HG03342 (cell line): ENCODE measurements around the gene SLC26A2.
A peak's percentile ranks its signal among the peaks of the same experiment; 100 is the strongest.
"Not testable (repeated sequence)": the region's sequence is repeated elsewhere in the genome, so short reads cannot be mapped to it uniquely, and the experiment has no call there.

Source experiments
- ATAC-seq: cut with Tn5 transposase; IDR thresholded peaks from one replicate; pipeline ENCODE4 v1.9.1; 2021; ENCODE audit warnings: mild to moderate bottlenecking, moderate library complexity; ENCODE audit not compliant: unreplicated experiment

The SLC26A2 gene

GRCh38 chr5:149936700-149937091 is 23.9 kb upstream of the SLC26A2 start:
- ATAC-seq: no peak

DNA sequence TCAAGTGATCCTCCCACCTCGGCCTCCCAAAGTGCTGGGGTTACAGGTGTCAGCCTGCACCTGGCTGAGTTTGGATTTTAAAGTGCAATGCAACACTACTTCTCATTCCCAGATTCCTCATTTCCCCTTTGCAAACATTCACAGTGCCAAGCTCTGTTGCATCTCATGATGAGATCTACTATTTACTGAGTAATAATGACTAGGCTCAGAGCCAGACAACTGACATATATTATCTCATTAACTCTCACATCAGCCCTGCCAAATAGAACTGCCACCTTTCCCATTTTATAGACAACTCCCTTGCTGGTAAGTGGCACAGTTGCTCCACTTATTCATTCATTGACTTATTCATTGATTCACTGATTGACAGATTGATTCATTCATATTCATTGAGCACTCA is 22.9 kb upstream of the SLC26A2 start:
- no peak for ATAC-seq

GRCh38 chr5:149938279-149938678 is 22.3 kb upstream of the SLC26A2 start:
- ATAC-seq: no peak

- ATAC-seq: no peak
These were observed 21.7 kb upstream of the SLC26A2 start for GRCh38 chr5:149938791-149939358.

GRCh38 chr5:149939546-149939945 is 21.0 kb upstream of the SLC26A2 start:
- ATAC-seq: no peak

DNA sequence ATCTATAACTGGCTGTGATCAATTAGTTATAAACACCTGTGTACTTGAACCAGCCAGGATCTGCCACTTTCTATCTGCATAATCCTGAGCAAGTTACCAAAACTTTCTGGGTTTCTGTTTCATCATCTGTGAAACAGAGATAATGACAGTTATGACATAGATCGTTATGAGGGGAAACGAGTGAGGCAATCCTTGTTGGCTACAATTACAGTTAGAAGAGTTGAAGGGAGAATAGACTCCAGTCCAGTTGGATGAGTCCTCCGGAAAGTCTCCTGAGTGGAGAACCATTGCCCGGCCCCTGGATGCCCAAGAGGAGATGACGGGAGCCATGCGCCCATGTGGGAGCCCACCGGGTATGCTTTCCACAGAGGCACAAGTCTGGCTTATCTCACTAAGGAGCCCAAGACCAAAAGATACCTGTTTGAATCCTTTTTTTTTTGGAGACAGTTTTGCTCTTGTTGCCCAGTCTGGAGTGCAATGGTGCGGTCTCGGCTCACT is 20.4 kb upstream of the SLC26A2 start:
- ATAC-seq: peak; percentile 67

- no peak for ATAC-seq
These were observed 19.5 kb upstream of the SLC26A2 start for GRCh38 chr5:149940941-149941644.

DNA sequence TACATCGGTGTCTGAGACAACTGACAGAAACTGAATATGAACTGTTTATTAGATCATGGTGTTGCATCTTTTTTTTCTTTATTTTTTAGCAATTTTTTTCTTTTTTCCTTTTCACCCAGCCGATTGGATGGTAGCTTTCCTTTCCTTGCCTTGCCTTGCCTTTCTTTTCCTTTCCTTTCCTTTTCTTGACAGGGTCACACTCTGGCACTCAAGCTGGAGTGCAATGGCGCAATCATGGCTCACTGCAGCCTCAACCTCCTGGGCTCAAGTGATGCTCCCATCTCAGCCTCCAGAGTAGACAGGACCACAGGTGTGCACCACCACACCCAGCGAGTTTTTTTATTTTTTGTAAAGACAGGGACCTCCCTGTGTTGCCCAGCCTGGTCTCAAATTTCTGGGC is 18.8 kb upstream of the SLC26A2 start:
- ATAC-seq: no peak

DNA sequence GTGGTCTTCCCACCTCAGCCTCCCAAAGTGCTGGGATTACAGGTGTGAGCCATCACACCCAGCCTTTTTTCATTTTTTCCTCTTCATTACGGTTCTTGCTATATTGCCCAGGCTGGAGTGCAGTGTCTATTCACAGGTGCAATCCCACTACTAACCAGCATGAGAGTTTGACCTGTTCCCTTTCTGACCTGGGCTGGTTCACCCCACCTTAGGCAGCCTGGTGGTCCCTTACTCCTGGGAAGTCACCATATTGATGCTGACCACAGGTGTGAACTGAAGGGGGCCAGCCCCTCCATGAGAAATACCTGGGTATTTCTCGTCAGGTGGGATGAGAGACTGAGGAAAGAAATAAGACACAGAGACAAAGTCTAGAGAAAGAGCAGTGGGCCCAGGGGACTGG is 18.4 kb upstream of the SLC26A2 start:
- no peak for ATAC-seq

DNA sequence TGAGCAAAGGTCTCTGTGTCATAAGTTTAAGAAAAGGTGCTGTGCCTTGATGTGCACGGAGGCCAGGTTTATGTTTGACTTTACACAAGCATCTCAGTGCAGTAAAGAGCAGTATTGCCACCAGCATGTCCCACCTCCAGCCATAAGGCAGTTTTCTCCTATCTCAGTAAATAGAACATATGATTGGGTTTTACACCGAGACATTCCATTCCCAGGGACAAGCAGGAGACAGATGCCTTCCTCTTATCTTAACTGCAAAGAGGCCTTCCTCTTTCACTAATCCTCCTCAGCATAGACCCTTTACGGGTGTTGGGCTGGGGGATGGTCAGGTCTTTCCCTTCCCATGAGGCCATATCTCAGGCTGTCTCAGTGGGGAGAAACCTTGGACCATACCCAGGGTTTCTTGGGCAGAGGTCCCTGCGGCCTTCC is 17.8 kb upstream of the SLC26A2 start:
- ATAC-seq: not testable (repeated sequence)

- ATAC-seq: not testable (repeated sequence)
These were observed 17.2 kb upstream of the SLC26A2 start for GRCh38 chr5:149943177-149943949.

- ATAC-seq: no peak
These were observed 15.9 kb upstream of the SLC26A2 start, which contains the start of gene PDE6A for GRCh38 chr5:149944666-149945065. Gene PDE6A, minus strand, starts transcription at chr5:149944793. Its CDS starts 120 bp downstream, at chr5:149944673.

GRCh38 chr5:149946118-149946517 is 14.4 kb upstream of the SLC26A2 start:
- no peak for ATAC-seq

- ATAC-seq: no peak
These were observed 11.6 kb upstream of the SLC26A2 start for GRCh38 chr5:149948993-149949392.

- no peak for ATAC-seq
These were observed 9.3 kb upstream of the SLC26A2 start for GRCh38 chr5:149951138-149951749.

GRCh38 chr5:149953436-149954121 is 7.0 kb upstream of the SLC26A2 start:
- ATAC-seq: no peak

GRCh38 chr5:149954798-149955197 is 5.8 kb upstream of the SLC26A2 start:
- ATAC-seq: no peak

DNA sequence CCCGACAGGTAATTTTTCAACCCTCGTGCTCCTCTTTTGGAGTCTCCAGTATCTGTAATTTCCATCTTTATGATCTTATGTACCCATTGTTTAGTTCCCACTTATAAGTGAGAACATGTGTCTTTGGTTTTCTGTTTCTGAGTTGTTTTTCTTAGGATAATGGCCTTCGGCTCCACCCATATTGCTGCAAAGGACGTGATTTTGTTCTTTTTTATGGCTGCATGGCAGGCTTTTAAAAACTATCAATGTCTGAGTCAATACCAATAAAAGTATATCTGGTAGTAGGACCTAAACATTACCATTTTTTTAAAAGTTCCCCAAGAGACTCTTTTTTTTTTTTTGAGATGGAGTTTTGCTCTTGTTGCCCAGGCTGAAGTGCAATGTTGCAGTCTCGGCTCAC is 3.9 kb upstream of the SLC26A2 start:
- no peak for ATAC-seq

DNA sequence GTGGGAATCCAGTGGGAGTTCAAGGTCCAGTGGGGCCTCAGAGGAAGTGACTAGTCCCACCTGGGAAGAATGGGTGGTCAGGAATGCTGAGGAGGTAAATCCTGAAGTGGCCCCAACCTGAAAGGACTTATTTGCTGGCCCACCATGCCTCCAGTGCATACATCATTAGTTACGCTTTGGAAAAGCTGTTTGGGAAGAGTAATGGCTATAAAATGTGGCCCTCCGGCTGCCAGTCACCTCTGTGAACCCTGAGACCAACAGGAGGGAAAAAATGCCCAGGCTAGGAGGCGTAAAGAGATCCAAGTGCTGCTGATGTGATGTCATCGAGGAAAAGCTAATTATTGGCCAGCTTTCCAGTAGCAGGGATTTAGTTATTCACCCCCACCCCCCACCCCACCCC is 2.7 kb upstream of the SLC26A2 start:
- no peak for ATAC-seq

DNA sequence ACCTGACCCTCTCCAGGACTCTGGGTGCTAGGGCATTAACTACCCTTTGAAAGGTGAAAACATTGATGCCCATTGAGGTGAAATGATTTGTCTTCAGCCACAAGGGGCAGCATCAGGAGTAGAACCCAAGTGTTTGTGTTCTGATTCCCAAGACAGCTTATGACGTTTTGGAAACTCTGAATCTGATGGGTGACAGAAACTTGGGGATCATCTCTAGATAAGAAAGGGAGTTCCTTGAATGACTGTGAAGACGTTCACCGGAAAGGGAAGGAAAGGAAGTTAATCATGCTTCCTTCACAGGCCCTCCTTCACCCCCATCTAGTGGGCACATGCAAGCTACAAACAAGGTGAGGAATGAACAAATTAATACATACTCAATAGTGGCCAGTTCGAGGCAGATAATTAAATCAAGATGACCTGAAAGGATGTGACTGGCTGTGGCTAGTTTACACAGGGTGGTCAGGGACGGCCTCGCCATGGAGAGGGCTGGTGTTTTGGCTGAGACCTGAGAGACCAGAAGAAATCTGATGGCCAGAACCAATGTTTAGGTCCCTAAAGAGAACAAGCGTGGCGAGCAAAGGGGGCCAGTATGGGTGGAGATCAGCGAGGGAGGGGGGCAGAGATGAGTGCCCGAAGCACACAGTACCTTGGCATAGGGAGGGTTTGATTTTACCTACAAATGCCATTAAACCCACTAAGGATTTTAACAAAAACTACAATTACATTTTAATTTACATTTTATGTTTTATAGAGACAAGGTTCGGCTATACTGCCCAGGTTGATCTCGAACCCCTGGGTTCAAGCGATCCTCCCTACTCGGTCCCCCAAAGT is 937 bp upstream of the SLC26A2 start:
- no peak for ATAC-seq
